HepG2 (cell line): ENCODE measurements around the gene ELOVL2. TPM values are rescaled to one million over a fixed set of nuclear protein-coding genes. Genes with fewer than 3 reads are reported as not detected.

Experiments used
- ARHGAP35 ChIP-seq: sonication (generic); formaldehyde crosslinking; IDR thresholded peaks from 2 replicates; pipeline ENCODE4 v1.9.0; 2022; ENCODE audit warnings: mild to moderate bottlenecking, inconsistent platforms, moderate library complexity, missing genetic modification reagents, borderline replicate concordance
- CERS6 ChIP-seq: sonication (generic); formaldehyde crosslinking; IDR thresholded peaks from 2 replicates; pipeline ENCODE4 v1.5.0; 2020; ENCODE audit warnings: missing genetic modification reagents
- FOXJ3 ChIP-seq: sonication (generic); formaldehyde crosslinking; IDR thresholded peaks from 2 replicates; pipeline ENCODE4 v1.4.0; 2020; ENCODE audit warnings: missing genetic modification reagents, mild to moderate bottlenecking, borderline replicate concordance
- FOXK2 ChIP-seq: fragments of 450-650 bp; IDR thresholded peaks from 2 replicates; pipeline ENCODE4 v1.6.1; 2016
- JUND ChIP-seq: sonication (generic); formaldehyde crosslinking; IDR thresholded peaks from 2 replicates; pipeline ENCODE4 v1.8.0; 2022; ENCODE audit warnings: mild to moderate bottlenecking, missing genetic modification reagents
- KLF6 ChIP-seq: IDR thresholded peaks from 2 replicates; pipeline ENCODE4 v1.8.0; 2016; ENCODE audit warnings: missing biosample characterization, missing genetic modification reagents
- PREB ChIP-seq: sonication (generic); formaldehyde crosslinking; IDR thresholded peaks from 2 replicates; pipeline ENCODE4 v1.4.0; 2020; ENCODE audit warnings: missing genetic modification reagents
- PRPF4 ChIP-seq: fragments of 200-400 bp; formaldehyde crosslinking; IDR thresholded peaks from 2 replicates; pipeline ENCODE4 v1.6.1; 2016; ENCODE audit warnings: low read length, low read depth; ENCODE audit not compliant: poor library complexity, severe bottlenecking
- SIN3B ChIP-seq: fragments of 150-350 bp; IDR thresholded peaks from 2 replicates; pipeline ENCODE4 v1.6.1; 2014; ENCODE audit warnings: low read length
- SRSF9 ChIP-seq: fragments of 200-400 bp; formaldehyde crosslinking; IDR thresholded peaks from 2 replicates; pipeline ENCODE4 v1.6.1; 2018; ENCODE audit warnings: borderline replicate concordance, mild to moderate bottlenecking, low read depth, low read length; ENCODE audit not compliant: insufficient read depth, poor library complexity, severe bottlenecking
- TAF1 ChIP-seq: sonication (generic); formaldehyde crosslinking; IDR thresholded peaks from 2 replicates; pipeline ENCODE4 v1.4.0; 2020; ENCODE audit warnings: missing genetic modification reagents
- ZMYM4 ChIP-seq: sonication (generic); formaldehyde crosslinking; IDR thresholded peaks from 2 replicates; pipeline ENCODE4 v1.8.1; 2023; ENCODE audit warnings: mild to moderate bottlenecking, missing genetic modification reagents
- ZNF18 ChIP-seq: sonication (generic); formaldehyde crosslinking; IDR thresholded peaks from 2 replicates; pipeline ENCODE4 v1.8.0; 2022; ENCODE audit warnings: mild to moderate bottlenecking, missing genetic modification reagents; ENCODE audit not compliant: insufficient replicate concordance
- ZNF354B ChIP-seq: sonication (generic); formaldehyde crosslinking; IDR thresholded peaks from 2 replicates; pipeline ENCODE4 v1.8.0; 2022; ENCODE audit warnings: mild to moderate bottlenecking, missing genetic modification reagents
- ZNF660 ChIP-seq: sonication (generic); formaldehyde crosslinking; IDR thresholded peaks from 2 replicates; pipeline ENCODE4 v1.5.1; 2020; ENCODE audit warnings: mild to moderate bottlenecking, low read depth, missing genetic modification reagents, borderline replicate concordance
- ZNF761 ChIP-seq: sonication (generic); formaldehyde crosslinking; conservative IDR thresholded peaks from 2 replicates; pipeline ENCODE4 v1.4.0; 2020; ENCODE audit warnings: mild to moderate bottlenecking, missing genetic modification reagents
- ZSCAN30 ChIP-seq: sonication (generic); formaldehyde crosslinking; IDR thresholded peaks from 2 replicates; pipeline ENCODE4 v1.5.0; 2020; ENCODE audit warnings: mild to moderate bottlenecking, missing genetic modification reagents
- polyA plus RNA-seq, 8 experiments: library from polyadenylated mRNA; depleted of rRNA in 3 of 8; stranded (reverse) in 7 of 8; unstranded in 1 of 8; fragments of >200 nt; fragmentation: Illumina TruSeq in 4 of 8; extraction: Trizol in 4 of 8; gene quantifications; 2 replicates each; pipeline versions ENCODE4 v1.2.1 to v1.2.3, GENCODE V29; 2011 to 2016; ENCODE audit warnings: low read depth in 4 of 8, missing spikeins in 1 of 8, mixed read lengths in 1 of 8; ENCODE audit not compliant: insufficient read depth in 1 of 8
- total RNA-seq, 5 experiments: library from RNA; depleted of rRNA; stranded (reverse); fragments of >200 nt; fragmentation: Illumina TruSeq; extraction: Trizol; gene quantifications; 2 replicates each; pipeline ENCODE4 v1.2.3, GENCODE V29; 2016; ENCODE audit warnings: low read depth in 1 of 5
- TF ChIP-seq, protein P1 (sequence below): sonication (generic); formaldehyde crosslinking; IDR thresholded peaks from 2 replicates; pipeline ENCODE4 v1.8.1; 2022; ENCODE audit warnings: low read depth, mild to moderate bottlenecking, missing genetic modification reagents
- TF ChIP-seq, protein P2 (sequence below): sonication (generic); formaldehyde crosslinking; IDR thresholded peaks from 2 replicates; pipeline ENCODE4 v1.5.0; 2020; ENCODE audit warnings: missing genetic modification reagents
- TF ChIP-seq, protein P3 (sequence below): sonication (generic); formaldehyde crosslinking; IDR thresholded peaks from 2 replicates; pipeline ENCODE4 v1.8.1; 2022; ENCODE audit warnings: mild to moderate bottlenecking, missing genetic modification reagents

ELOVL2 gene
- total and polyA plus RNA-seq, 2 of the 13 experiments (the other 11 are each of a cell fraction or from before 2014, with no cell fraction given), result 43.6 to 65.4 TPM

DNA sequence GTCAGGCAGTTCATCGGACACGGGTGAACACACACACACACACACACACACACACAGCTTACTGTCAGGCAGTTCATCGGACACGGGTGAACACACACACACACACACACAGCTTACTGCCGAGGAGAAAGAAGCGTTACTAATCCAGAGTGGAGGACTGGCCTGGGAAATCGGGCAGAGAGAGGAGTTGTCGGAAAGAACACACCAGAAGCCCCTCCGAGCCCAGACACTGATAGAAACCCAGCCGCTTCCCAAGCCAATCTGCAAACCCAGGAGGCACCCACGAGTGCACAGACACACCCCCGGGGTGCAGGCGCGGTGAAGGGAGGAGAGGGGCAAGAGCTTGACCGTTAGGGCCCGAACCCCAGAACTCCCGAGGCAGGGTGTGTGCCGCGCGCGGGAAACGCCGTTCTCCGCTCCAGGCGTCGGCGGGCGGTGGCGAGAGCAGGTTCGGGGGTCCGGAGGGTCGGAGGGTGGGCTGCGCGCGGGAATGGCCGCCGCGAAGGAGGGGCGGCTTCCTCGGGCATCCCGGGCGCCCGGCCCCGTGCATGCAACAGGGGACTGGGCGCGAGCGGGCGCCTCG lies 636 bp downstream of the ELOVL2 start (continued):
- no peak for TF ChIP-seq PREB
- TF ChIP-seq SIN3B, result no peak
- no peak for TF ChIP-seq SRSF9
- no peak for TF ChIP-seq FOXK2
- no peak for TF ChIP-seq ZNF660
- TF ChIP-seq PRPF4, result no peak
- TF ChIP-seq CERS6, result no peak
- TF ChIP-seq KLF6 (CRISPR knock-in tag), result 0 out of 2 replicates have a peak, but pooled peaks have one; percentile 5
- TF ChIP-seq ZNF18 (CRISPR knock-in tag), result no peak
- no peak; the same call in 1 of the 2 replicates for TF ChIP-seq ARHGAP35 (CRISPR knock-in tag)
- no peak for TF ChIP-seq JUND (CRISPR knock-in tag)
- no peak for TF ChIP-seq FOXJ3 (CRISPR knock-in tag)
- TF ChIP-seq, protein P1, sequence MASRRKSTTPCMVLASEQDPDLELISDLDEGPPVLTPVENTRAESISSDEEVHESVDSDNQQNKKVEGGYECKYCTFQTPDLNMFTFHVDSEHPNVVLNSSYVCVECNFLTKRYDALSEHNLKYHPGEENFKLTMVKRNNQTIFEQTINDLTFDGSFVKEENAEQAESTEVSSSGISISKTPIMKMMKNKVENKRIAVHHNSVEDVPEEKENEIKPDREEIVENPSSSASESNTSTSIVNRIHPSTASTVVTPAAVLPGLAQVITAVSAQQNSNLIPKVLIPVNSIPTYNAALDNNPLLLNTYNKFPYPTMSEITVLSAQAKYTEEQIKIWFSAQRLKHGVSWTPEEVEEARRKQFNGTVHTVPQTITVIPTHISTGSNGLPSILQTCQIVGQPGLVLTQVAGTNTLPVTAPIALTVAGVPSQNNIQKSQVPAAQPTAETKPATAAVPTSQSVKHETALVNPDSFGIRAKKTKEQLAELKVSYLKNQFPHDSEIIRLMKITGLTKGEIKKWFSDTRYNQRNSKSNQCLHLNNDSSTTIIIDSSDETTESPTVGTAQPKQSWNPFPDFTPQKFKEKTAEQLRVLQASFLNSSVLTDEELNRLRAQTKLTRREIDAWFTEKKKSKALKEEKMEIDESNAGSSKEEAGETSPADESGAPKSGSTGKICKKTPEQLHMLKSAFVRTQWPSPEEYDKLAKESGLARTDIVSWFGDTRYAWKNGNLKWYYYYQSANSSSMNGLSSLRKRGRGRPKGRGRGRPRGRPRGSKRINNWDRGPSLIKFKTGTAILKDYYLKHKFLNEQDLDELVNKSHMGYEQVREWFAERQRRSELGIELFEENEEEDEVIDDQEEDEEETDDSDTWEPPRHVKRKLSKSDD (CRISPR knock-in tag), result no peak
- no peak; the same call in 1 of the 2 replicates for TF ChIP-seq ZMYM4 (CRISPR knock-in tag)
- TF ChIP-seq ZSCAN30 (CRISPR knock-in tag), result no peak
- peak; percentile 23; the same call in 1 of the 2 replicates for TF ChIP-seq TAF1
- no peak for TF ChIP-seq ZNF761 (CRISPR knock-in tag)
- TF ChIP-seq ZNF354B (CRISPR knock-in tag), result no peak
- TF ChIP-seq, protein P2, sequence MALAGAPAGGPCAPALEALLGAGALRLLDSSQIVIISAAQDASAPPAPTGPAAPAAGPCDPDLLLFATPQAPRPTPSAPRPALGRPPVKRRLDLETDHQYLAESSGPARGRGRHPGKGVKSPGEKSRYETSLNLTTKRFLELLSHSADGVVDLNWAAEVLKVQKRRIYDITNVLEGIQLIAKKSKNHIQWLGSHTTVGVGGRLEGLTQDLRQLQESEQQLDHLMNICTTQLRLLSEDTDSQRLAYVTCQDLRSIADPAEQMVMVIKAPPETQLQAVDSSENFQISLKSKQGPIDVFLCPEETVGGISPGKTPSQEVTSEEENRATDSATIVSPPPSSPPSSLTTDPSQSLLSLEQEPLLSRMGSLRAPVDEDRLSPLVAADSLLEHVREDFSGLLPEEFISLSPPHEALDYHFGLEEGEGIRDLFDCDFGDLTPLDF (CRISPR knock-in tag), result 0 out of 2 replicates have a peak, but pooled peaks have one; percentile 35
- TF ChIP-seq, protein P3, sequence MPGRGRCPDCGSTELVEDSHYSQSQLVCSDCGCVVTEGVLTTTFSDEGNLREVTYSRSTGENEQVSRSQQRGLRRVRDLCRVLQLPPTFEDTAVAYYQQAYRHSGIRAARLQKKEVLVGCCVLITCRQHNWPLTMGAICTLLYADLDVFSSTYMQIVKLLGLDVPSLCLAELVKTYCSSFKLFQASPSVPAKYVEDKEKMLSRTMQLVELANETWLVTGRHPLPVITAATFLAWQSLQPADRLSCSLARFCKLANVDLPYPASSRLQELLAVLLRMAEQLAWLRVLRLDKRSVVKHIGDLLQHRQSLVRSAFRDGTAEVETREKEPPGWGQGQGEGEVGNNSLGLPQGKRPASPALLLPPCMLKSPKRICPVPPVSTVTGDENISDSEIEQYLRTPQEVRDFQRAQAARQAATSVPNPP, result 0 out of 2 replicates have a peak, but pooled peaks have one; percentile 35
